ENCODE results near the gene NUDT14.

NUDT14 gene

GRCh38 chr14:105161309-105161708 is 19.8 kb downstream of the NUDT14 start:
- no peak overlapping the region for H3K4me3 ChIP-seq (ENCODE audit: low read depth, low read length)
- no peak for DNase-seq (ENCODE audit: low read depth)
- TF ChIP-seq CTCF (conservative IDR thresholded peaks at IDR 0.05; ENCODE audit: low read depth, low read length) = no peak

GRCh38 chr14:105160776-105161175 is 20.3 kb downstream of the NUDT14 start:
- TF ChIP-seq CTCF (conservative IDR thresholded peaks at IDR 0.05; ENCODE audit: low read depth, low read length) = no peak
- no peak for DNase-seq (ENCODE audit: low read depth)
- no peak overlapping the region for H3K4me3 ChIP-seq (ENCODE audit: low read depth, low read length)

GRCh38 chr14:105159344-105159743 is 21.8 kb downstream of the NUDT14 start:
- TF ChIP-seq CTCF (conservative IDR thresholded peaks at IDR 0.05; ENCODE audit: low read depth, low read length) = no peak
- no peak for DNase-seq (ENCODE audit: low read depth)

GRCh38 chr14:105158794-105159193 is 22.3 kb downstream of the NUDT14 start:
- DNase-seq (ENCODE audit: low read depth) = no peak
- TF ChIP-seq CTCF (conservative IDR thresholded peaks at IDR 0.05; ENCODE audit: low read depth, low read length) = no peak
- no peak overlapping the region for H3K4me3 ChIP-seq (ENCODE audit: low read depth, low read length)

More at GRCh38 chr14:105159344-105159743, 21.8 kb downstream of the NUDT14 start:
- no peak overlapping the region for H3K4me3 ChIP-seq (ENCODE audit: low read depth, low read length)

- H3K4me3 ChIP-seq (ENCODE audit: low read depth, low read length) = no peak overlapping the region
- no peak for DNase-seq (ENCODE audit: low read depth)
- no peak for TF ChIP-seq CTCF (conservative IDR thresholded peaks at IDR 0.05; ENCODE audit: low read depth, low read length)
These were observed 23.2 kb downstream of the NUDT14 start for GRCh38 chr14:105157872-105158271.

GRCh38 chr14:105156414-105157375 is 24.4 kb downstream of the NUDT14 start:
- DNase-seq (ENCODE audit: low read depth) = no peak
- TF ChIP-seq CTCF (conservative IDR thresholded peaks at IDR 0.05; ENCODE audit: low read depth, low read length) = no peak

More at GRCh38 chr14:105156414-105157375, 24.4 kb downstream of the NUDT14 start:
- H3K4me3 ChIP-seq (ENCODE audit: low read depth, low read length) = no peak overlapping the region
